GM21825 (cell line): ENCODE measurements around the gene CDH4.

ENCODE experiments used
- ATAC-seq: cut with Tn5 transposase; IDR thresholded peaks from one replicate; pipeline ENCODE4 v1.9.1; 2021; ENCODE audit warnings: mild to moderate bottlenecking, moderate library complexity; ENCODE audit not compliant: unreplicated experiment

The CDH4 gene

GRCh38 chr20:61322151-61322865 is 70.2 kb downstream of the CDH4 start:
- no peak for ATAC-seq

GRCh38 chr20:61324906-61325305 is 72.8 kb downstream of the CDH4 start:
- ATAC-seq = no peak

- ATAC-seq = no peak
Measured at GRCh38 chr20:61325718-61326117, 73.7 kb downstream of the CDH4 start.

GRCh38 chr20:61328911-61329558 is 77.0 kb downstream of the CDH4 start:
- no peak for ATAC-seq

GRCh38 chr20:61330441-61330840 is 78.4 kb downstream of the CDH4 start:
- ATAC-seq = no peak

- ATAC-seq = no peak
Measured at GRCh38 chr20:61331543-61331942, 79.5 kb downstream of the CDH4 start.

- ATAC-seq = no peak
Measured at GRCh38 chr20:61332016-61332975, 80.2 kb downstream of the CDH4 start.

- no peak for ATAC-seq
Measured at GRCh38 chr20:61333484-61334108, 81.5 kb downstream of the CDH4 start.

- no peak for ATAC-seq
Measured at GRCh38 chr20:61340157-61340556, 88.1 kb downstream of the CDH4 start.

GRCh38 chr20:61341605-61342004 is 89.5 kb downstream of the CDH4 start:
- no peak for ATAC-seq

- no peak for ATAC-seq
Measured at GRCh38 chr20:61343934-61344333, 91.9 kb downstream of the CDH4 start.

GRCh38 chr20:61345656-61346055 is 93.6 kb downstream of the CDH4 start:
- ATAC-seq = no peak

GRCh38 chr20:61346996-61347395 is 94.9 kb downstream of the CDH4 start:
- no peak for ATAC-seq

GRCh38 chr20:61347443-61347842 is 95.4 kb downstream of the CDH4 start:
- ATAC-seq = no peak

- no peak for ATAC-seq
Measured at GRCh38 chr20:61349447-61350165, 97.5 kb downstream of the CDH4 start.

GRCh38 chr20:61350500-61351250 is 98.6 kb downstream of the CDH4 start:
- no peak for ATAC-seq

GRCh38 chr20:61352346-61353260 is 100.5 kb downstream of the CDH4 start:
- no peak for ATAC-seq

GRCh38 chr20:61353261-61354000 is 101.4 kb downstream of the CDH4 start:
- no peak for ATAC-seq
